Epithelial cell of proximal tubule (primary cell): ENCODE results near the gene PDZRN3. TPM values are rescaled to one million over a fixed set of nuclear protein-coding genes. Genes with fewer than 3 reads are reported as not detected.

ENCODE experiments used
- DNase-seq: peaks from one replicate; pipeline ENCODE4 v3.0.0-alpha.2; 2011; ENCODE audit warnings: low read depth
- H3K4me3 ChIP-seq: 2 replicates; pipeline ENCODE4 v1.5.1; 2011; ENCODE audit warnings: low read depth, mild to moderate bottlenecking, low read length
- total RNA-seq: library from RNA; depleted of rRNA; stranded (reverse); fragments of >200 nt; gene quantifications from 2 replicates; pipeline ENCODE4 v1.2.3, GENCODE V29; 2015
- TF ChIP-seq, protein P1 (sequence below): conservative IDR thresholded peaks from 2 replicates; pipeline ENCODE4 v1.5.1; 2012; ENCODE audit warnings: low read depth, mild to moderate bottlenecking, low read length

Gene PDZRN3
- total RNA-seq, 1 donor from 2014 or later, result 0.17 TPM

DNA sequence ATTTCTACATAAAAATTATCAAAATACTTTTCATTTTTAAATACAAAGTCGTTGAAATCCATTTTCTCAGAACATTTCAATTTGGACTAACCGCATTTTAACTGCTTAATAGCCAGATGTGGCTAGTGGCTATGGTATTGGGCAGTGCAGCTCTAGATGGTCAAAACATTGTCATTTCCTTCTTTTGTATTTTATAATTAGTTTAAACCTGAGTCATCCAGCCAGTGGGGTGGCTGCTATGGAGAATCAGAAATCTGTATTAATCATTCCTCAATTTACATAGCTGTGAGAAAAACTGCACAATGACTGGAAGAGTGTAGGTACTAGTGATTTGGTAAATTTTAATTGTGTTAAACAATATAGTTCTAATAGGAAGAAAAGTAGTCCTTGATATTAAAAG lies 245.3 kb downstream of the PDZRN3 start:
- no peak overlapping the region for H3K4me3 ChIP-seq
- no peak for DNase-seq
- TF ChIP-seq, protein P1, sequence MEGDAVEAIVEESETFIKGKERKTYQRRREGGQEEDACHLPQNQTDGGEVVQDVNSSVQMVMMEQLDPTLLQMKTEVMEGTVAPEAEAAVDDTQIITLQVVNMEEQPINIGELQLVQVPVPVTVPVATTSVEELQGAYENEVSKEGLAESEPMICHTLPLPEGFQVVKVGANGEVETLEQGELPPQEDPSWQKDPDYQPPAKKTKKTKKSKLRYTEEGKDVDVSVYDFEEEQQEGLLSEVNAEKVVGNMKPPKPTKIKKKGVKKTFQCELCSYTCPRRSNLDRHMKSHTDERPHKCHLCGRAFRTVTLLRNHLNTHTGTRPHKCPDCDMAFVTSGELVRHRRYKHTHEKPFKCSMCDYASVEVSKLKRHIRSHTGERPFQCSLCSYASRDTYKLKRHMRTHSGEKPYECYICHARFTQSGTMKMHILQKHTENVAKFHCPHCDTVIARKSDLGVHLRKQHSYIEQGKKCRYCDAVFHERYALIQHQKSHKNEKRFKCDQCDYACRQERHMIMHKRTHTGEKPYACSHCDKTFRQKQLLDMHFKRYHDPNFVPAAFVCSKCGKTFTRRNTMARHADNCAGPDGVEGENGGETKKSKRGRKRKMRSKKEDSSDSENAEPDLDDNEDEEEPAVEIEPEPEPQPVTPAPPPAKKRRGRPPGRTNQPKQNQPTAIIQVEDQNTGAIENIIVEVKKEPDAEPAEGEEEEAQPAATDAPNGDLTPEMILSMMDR, result no peak

DNA sequence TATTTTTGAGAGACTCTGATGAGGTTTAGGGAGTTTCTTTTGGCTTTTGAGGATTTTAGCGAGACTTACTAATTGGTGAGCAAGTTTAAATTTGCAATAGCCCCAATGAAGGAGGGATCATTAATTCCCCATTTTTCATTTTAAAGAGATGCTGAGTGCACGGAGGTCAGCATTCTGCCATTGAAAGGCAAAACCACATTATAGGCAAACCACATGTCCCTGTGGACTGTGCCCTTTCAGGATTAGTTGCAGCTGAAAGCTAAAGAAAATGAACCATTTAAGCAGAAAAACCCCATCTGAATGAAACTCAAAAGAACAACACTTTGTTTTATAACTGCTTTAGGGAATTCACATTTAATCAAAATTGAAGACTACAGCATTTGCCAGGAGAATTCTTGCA lies 246.5 kb downstream of the PDZRN3 start:
- TF ChIP-seq, protein P1, result no peak
- no peak overlapping the region for H3K4me3 ChIP-seq
- no peak for DNase-seq

DNA sequence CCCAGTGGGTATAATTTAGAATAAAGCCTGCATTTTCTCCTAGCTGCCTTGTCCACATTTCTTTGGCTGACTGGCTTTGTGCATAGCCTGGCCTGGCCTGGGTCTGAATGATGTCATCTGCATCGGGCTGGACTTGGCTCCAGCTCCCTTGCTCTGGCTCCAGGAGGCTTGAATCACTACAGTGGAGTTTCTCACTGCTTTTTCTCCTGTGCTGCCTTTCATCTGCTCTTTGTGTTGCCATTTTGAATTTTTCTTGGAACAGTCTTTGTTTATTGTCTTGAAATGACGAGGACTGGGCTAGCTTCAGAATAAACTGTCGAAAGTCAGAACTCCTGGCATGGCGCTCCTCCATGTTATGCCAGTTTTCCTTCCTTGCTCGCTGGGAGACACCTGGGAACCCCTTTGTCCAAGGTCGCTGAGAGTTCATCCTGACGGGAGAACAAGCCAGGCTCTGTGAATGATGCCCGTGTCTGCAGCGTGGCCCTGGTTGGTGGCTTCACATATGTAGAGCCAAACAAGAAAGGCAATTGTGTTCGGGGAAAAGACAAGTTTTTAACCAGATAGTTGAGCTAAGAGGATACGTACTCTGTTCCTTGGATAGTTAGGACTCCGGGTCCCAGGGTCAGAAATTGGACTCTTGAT lies 258.9 kb downstream of the PDZRN3 start:
- DNase-seq, result no peak
- TF ChIP-seq, protein P1, result no peak
- H3K4me3 ChIP-seq, result no peak overlapping the region

- DNase-seq, result no peak
- H3K4me3 ChIP-seq, result no peak overlapping the region
- TF ChIP-seq, protein P1, result no peak
Measured at GRCh38 chr3:73364517-73364916, 260.2 kb downstream of the PDZRN3 start.

GRCh38 chr3:73363093-73363492 lies 261.6 kb downstream of the PDZRN3 start:
- DNase-seq, result no peak
- TF ChIP-seq, protein P1, result no peak
- H3K4me3 ChIP-seq, result no peak overlapping the region

DNA sequence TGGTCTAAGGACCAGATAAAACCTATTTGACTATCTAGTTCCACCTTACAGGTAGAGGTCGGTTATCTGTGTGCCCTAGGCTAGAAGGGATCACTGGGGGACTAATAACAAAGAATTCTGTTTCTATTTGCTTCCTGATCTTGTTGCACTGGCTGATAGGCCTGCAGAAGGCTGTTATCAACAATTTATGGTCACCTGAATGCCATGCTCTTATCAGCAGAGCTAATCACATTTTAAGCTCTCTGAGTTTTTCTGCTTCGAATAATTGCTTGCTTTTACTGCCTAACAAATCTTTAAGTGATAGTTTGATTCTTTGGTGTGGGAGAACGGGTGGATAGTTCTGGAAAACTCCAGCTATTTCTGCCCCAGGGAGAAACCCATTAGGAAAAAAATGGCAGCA lies 263.1 kb downstream of the PDZRN3 start:
- H3K4me3 ChIP-seq, result no peak overlapping the region
- no peak for DNase-seq
- TF ChIP-seq, protein P1, result no peak

GRCh38 chr3:73353649-73354217 lies 271.0 kb downstream of the PDZRN3 start:
- no peak overlapping the region for H3K4me3 ChIP-seq
- TF ChIP-seq, protein P1, result no peak
- DNase-seq, result no peak
